Activated CD4-positive, alpha-beta T cell treated with anti-CD3 and anti-CD28 coated beads for 36 hours (primary cell): Measurements from ENCODE around the gene PUM1. TPM values are rescaled to one million over a fixed set of nuclear protein-coding genes. Genes with fewer than 3 reads are reported as not detected.
"Not testable (repeated sequence)": the region's sequence is repeated elsewhere in the genome, so short reads cannot be mapped to it uniquely, and the experiment has no call there.

Experiments
- ATAC-seq: fragments of 200-7000 bp; cut with Tn5 transposase; one replicate; pipeline ENCODE4 v1.10.0; 2021; ENCODE audit warnings: mild to moderate bottlenecking, moderate library complexity
- CTCF ChIA-PET: fragments of 350-600 bp; sonication (Branson Sonifier 250); formaldehyde crosslinking; loops from one replicate; lab custom pipeline; 2021; ENCODE audit warnings: antibody characterized with exemption; lab: Charles Lee
- POLR2A ChIA-PET: fragments of 350-600 bp; sonication (Branson Sonifier 250); formaldehyde crosslinking; loops from one replicate; lab custom pipeline; 2021; ENCODE audit warnings: antibody characterized with exemption, inconsistent platforms; lab: Charles Lee
- DNase-seq: peaks from one replicate; pipeline ENCODE4 v3.0.0-alpha.2; 2020
- H3K27ac Mint-ChIP-seq: one replicate; pipeline ENCODE4 v1.8.0; 2021; ENCODE audit warnings: mixed read lengths
- H3K27me3 Mint-ChIP-seq: one replicate; pipeline ENCODE4 v1.8.0; 2021; ENCODE audit warnings: mixed read lengths
- H3K36me3 Mint-ChIP-seq: one replicate; pipeline ENCODE4 v1.8.0; 2021; ENCODE audit warnings: low read depth, mixed read lengths
- H3K4me1 Mint-ChIP-seq: one replicate; pipeline ENCODE4 v1.8.0; 2021; ENCODE audit warnings: mixed read lengths
- H3K4me3 Mint-ChIP-seq: one replicate; pipeline ENCODE4 v1.8.0; 2021; ENCODE audit warnings: mild to moderate bottlenecking, moderate library complexity, mixed read lengths
- H3K9me3 Mint-ChIP-seq: one replicate; pipeline ENCODE4 v1.8.0; 2021; ENCODE audit warnings: low read depth, mixed read lengths
- intact Hi-C, 2 experiments: fragments of 100-400 bp; cut with DNase I in 1 of 2; cut with micrococcal nuclease in 1 of 2; formaldehyde crosslinking; loops; one replicate each; pipeline versions ENCODE4 v1.14.2 to v1.15.1; 2022 to 2024; cut with DNase I, micrococcal nuclease
- total RNA-seq, 2 experiments: library from RNA; stranded (reverse); gene quantifications; one replicate each; pipeline ENCODE4 v1.2.3, GENCODE V29; 2021

PUM1 gene
- total RNA-seq, 2 experiments from 2014 or later = 87.1 to 91.4 TPM

DNA sequence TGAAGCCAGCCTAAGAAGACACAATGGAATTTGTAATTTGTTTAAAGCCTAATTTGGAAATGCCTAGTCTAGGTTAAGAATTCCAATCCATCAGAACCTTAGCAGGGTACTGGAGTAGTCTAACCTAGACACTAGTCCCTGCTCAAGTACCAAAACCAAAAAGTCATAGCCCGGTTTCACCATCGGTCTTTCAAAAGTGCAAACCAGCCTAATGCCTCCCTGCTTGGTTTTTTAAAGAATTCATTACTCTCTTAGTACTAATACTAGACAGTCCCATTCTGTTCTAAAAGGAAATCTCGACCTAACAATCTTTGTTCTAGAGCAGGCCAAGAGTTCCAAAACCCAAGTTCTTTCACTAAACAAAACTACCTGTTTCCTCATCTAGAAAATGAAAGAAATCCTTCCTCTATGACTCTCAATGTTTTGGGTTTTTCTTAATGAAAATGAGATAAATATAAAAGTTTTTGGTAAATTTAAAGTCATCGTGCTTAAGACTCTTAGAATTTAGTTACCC is 2.6 kb downstream of the PUM1 start:
- DNase-seq = no peak
- Mint-ChIP-seq H3K27me3 (no peaks in the 10 kb centered on the region), H3K36me3 (peaks cover 45% of the 10 kb centered on the region), H3K4me1 (peaks cover 43% of the 10 kb centered on the region), H3K4me3 (peak overlapping the region; percentile 92), H3K9me3 (no peaks in the 10 kb centered on the region), H3K27ac (peak overlapping the region; percentile 83)
- POLR2A ChIA-PET = interaction anchor here (0.7 to 3.4 kb wide), 3 partner anchors 23 to 53 kb away, joined by 4 to 19 read pairs (median 4); no protein-coding TSS in a partner anchor
- CTCF ChIA-PET = interaction anchor here (1.5 kb wide), 1 partner anchor 42 kb away, joined by 4 read pairs; no protein-coding TSS in a partner anchor
- ATAC-seq = no peak
- intact Hi-C loops = loop anchor here (5.0 to 10.0 kb wide), 5 partner anchors 36 to 1828 kb away; partner anchors contain the start of genes ADGRB2 (in 1 of the 2), LAPTM5 (in 1 of the 2), MECR (in 1 of the 2) and PTPRU (in 1 of the 2)

DNA sequence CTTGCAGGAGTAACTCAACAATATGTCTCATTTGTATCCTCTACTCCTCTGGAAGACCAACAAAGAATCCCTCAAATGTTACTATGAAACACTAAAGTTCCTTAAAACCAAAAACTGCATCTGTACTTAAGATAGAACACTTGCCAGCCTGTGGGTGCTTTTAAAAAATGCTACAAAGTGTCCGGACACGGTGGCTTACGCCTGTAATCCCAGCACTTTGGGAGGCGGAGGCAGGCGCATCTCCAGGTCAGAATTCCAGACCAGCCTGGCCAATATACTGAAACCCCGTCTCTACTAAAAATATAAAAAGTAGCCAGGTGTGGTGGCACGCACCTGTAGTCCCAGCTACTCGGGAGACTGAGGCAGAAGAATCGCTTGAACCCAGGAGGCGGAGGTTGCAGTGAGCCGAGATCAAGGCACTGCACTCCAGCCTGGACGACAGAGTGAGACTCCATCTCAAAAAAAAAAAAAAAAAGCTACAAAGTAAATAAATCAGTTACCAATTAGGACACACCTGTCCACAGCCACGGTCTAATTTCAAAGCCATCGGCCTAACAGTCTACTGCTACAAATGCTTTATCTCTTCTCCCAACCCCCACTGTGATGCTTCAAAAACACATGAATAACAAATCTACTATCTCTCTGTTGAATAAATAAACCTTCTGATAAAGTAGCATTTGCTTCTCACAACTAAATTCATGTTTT is 3.2 kb downstream of the PUM1 start:
- CTCF ChIA-PET = interaction anchor here (0.9 kb wide), 1 partner anchor 49 kb away, joined by 4 read pairs; no protein-coding TSS in a partner anchor
- peaks cover 47% of the 10 kb centered on the region for H3K4me1 Mint-ChIP-seq
- DNase-seq, ATAC-seq, H3K9me3 Mint-ChIP-seq, H3K27me3 Mint-ChIP-seq: not testable (repeated sequence)
- intact Hi-C loops = loop anchor here (5.0 to 10.0 kb wide), 5 partner anchors 35 to 1828 kb away; partner anchors contain the start of genes ADGRB2 (in 1 of the 2), LAPTM5 (in 1 of the 2), MECR (in 1 of the 2) and PTPRU (in 1 of the 2)
- POLR2A ChIA-PET = interaction anchor here (0.8 to 1.0 kb wide), 2 partner anchors 41 to 52 kb away, joined by 3 to 7 read pairs; no protein-coding TSS in a partner anchor
- peak overlapping the region; percentile 92 for H3K4me3 Mint-ChIP-seq
- H3K36me3 Mint-ChIP-seq = peaks cover 49% of the 10 kb centered on the region
- H3K27ac Mint-ChIP-seq = peak overlapping the region; percentile 83

DNA sequence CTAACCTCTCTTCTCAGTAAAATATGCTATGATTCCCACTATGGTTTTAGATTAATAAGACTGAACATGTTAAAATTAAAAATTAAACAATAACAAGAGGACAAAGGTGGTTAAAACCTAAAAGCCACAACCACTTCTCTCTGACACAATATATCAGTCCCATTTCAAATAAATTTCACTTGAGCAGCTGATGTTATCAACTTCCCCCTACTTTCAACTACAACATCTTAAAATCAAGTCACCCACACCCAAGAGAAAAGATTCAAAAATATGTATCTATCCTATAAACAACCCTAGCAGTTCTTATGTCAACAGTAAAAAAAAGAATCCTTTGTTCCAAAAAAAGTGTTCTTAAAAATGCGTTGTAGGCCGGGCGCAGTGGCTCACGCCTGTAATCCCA is 7.5 kb downstream of the PUM1 start:
- H3K36me3 Mint-ChIP-seq = peaks cover 51% of the 10 kb centered on the region
- peak overlapping the region; percentile 28 for H3K4me3 Mint-ChIP-seq
- intact Hi-C loops = no loop called here
- no peak for ATAC-seq
- ChIA-PET POLR2A (no interaction called here), CTCF (no interaction called here)
- no peaks in the 10 kb centered on the region for H3K27me3 Mint-ChIP-seq
- peak overlapping the region; percentile 83 for H3K27ac Mint-ChIP-seq
- no peak for DNase-seq
- H3K4me1 Mint-ChIP-seq = peaks cover 73% of the 10 kb centered on the region
- no peaks in the 10 kb centered on the region for H3K9me3 Mint-ChIP-seq

DNA sequence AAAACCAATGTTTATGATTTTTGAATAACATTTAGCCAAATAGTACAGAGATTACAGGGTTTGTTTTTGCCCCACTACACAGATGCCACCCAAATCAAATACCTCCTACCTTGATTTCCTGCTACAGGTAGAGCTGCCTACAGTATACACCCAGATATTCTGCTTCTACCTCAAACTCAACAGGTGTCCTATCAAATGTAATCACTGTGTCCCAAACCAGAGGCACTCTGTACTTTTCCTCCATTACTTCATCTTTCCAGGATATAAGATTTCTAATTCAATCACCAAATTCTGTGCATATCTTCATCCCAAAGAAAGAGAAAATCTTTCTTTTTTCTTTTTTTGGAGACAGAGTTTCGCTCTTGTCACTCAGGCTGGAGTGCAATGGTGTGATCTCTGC is 9.6 kb downstream of the PUM1 start:
- peaks cover 50% of the 10 kb centered on the region for H3K36me3 Mint-ChIP-seq
- POLR2A ChIA-PET = interaction anchor here (0.6 to 0.7 kb wide), 4 partner anchors 9 to 375 kb away, joined by 3 to 10 read pairs (median 5); no protein-coding TSS in a partner anchor
- H3K4me1 Mint-ChIP-seq = peaks cover 65% of the 10 kb centered on the region

DNA sequence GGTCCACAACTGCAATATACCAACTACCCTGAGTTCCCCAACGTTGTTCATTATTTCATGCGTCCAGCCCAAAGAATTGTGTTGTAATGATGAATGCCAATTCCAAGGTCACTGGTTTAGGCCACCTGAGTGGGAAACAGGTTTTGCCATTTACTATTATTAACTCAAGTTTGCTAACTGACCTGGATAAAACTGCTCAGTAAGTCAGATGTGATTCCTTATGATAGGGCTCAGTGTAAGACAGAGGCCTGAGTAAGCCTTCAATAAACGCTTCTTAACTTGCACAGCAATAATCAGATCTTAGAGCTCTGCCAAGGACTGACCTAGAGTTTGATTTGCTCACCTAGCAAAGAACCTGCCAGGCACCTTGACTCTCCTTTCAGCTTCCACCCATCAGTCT is 10.0 kb downstream of the PUM1 start:
- no peak for ATAC-seq
- no peak for DNase-seq
- Mint-ChIP-seq H3K9me3 (no peaks in the 10 kb centered on the region), H3K4me3 (no peak overlapping the region), H3K36me3 (peaks cover 52% of the 10 kb centered on the region), H3K4me1 (peaks cover 65% of the 10 kb centered on the region), H3K27me3 (no peaks in the 10 kb centered on the region), H3K27ac (peak overlapping the region; percentile 74)
- intact Hi-C loops = no loop called here
- CTCF ChIA-PET = no interaction called here
- POLR2A ChIA-PET = interaction anchor here (0.6 kb wide), 1 partner anchor 107 kb away, joined by 3 read pairs; no protein-coding TSS in a partner anchor

More for the DNA sequence above, 9.6 kb downstream of the PUM1 start:
- H3K9me3 Mint-ChIP-seq = no peaks in the 10 kb centered on the region
- no peak overlapping the region for H3K4me3 Mint-ChIP-seq
- DNase-seq (no peak), ATAC-seq (no peak)
- CTCF ChIA-PET = no interaction called here
- intact Hi-C loops = no loop called here
- H3K27me3 Mint-ChIP-seq = no peaks in the 10 kb centered on the region
- H3K27ac Mint-ChIP-seq = peak overlapping the region; percentile 74

DNA sequence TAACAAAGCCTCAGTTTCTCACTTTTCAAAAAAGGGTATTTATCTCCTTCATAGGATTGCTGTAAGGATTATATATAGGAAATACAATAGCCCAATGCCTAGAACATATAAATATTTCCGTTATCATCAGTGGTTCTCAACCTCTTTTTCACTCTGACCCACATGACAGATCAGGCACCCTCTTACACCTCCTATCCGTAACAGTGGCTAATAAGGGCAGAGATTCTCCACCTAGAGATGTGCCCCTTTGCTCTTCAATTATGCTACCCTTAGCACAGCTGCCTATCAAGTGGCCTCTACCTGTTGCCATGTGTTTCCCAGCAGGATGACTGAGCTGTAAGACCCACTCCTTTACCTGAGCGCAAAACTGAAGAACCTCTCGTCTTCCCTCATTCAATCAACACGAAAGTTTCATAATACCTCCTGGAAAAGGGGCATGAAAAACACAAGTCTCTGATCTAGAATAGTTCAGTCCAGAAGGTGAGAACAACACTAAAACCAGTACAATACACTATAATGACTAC is 10.5 kb downstream of the PUM1 start:
- Mint-ChIP-seq H3K4me3 (no peak overlapping the region), H3K27me3 (no peaks in the 10 kb centered on the region), H3K27ac (peak overlapping the region; percentile 74), H3K4me1 (peaks cover 66% of the 10 kb centered on the region), H3K9me3 (no peaks in the 10 kb centered on the region), H3K36me3 (peaks cover 51% of the 10 kb centered on the region)
- DNase-seq (no peak), ATAC-seq (no peak)
- intact Hi-C loops = loop anchor here (1.0 to 5.0 kb wide), 3 partner anchors 10 to 308 kb away; partner anchors contain the start of gene PUM1 (in 2 of the 2)
- ChIA-PET CTCF (interaction anchor here (0.7 kb wide), 1 partner anchor 45 kb away, joined by 3 read pairs; no protein-coding TSS in a partner anchor), POLR2A (interaction anchor here (0.6 to 1.5 kb wide), 4 partner anchors 45 to 526 kb away, joined by 3 to 6 read pairs (median 4); no protein-coding TSS in a partner anchor)

DNA sequence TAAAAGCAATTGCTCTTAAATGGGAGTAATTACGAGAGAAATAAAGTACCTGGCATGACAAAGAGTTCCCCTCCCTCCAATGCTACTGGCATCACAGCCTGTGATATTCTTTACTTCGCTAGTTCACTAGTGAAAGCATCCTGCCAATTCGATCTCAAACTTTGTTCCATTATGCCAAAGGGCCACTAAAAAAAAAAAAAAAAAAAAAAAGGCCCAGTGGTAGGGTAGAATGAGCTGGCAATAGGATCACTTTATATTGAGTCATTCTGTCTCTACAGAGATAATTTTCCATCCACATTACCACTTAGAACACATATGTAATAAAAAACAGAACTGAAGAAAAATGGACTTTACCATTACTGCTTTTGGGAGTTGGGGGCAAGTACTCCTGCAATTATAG is 11.2 kb downstream of the PUM1 start:
- H3K9me3 Mint-ChIP-seq = no peaks in the 10 kb centered on the region
- H3K4me3 Mint-ChIP-seq = no peak overlapping the region
- ChIA-PET POLR2A (interaction anchor here (0.6 to 1.5 kb wide), 4 partner anchors 45 to 527 kb away, joined by 3 to 6 read pairs (median 4); no protein-coding TSS in a partner anchor), CTCF (interaction anchor here (0.7 kb wide), 1 partner anchor 45 kb away, joined by 3 read pairs; no protein-coding TSS in a partner anchor)
- no peaks in the 10 kb centered on the region for H3K27me3 Mint-ChIP-seq
- intact Hi-C loops = loop anchor here (1.0 to 5.0 kb wide), 3 partner anchors 11 to 307 kb away; partner anchors contain the start of gene PUM1 (in 2 of the 2)
- peak; percentile 21 for DNase-seq
- ATAC-seq = peak; percentile 79
- H3K4me1 Mint-ChIP-seq = peaks cover 63% of the 10 kb centered on the region
- H3K36me3 Mint-ChIP-seq = peaks cover 49% of the 10 kb centered on the region
- H3K27ac Mint-ChIP-seq = peak overlapping the region; percentile 74

DNA sequence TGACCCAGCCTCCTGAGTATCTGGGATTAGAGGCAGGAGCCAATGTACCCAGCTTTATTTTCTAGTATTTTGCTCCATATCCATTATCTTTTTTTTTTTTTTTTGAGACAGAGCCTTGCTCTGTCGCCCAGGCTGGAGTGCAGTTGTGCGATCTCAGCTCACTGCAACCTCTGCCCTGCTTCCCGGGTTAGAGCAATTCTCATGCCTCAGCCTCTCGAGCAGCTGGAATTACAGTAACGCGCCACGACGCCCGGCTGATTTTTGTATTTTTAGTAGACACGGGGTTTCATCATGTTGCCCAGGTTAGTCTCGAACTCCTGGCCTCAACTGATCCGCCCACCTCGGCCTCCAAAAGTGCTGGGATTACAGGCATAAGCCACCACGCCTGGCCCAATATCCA is 12.9 kb downstream of the PUM1 start:
- H3K27ac Mint-ChIP-seq, POLR2A ChIA-PET: not testable (repeated sequence)
- intact Hi-C loops = loop anchor here in 1 of 2 experiments (5.0 kb wide), 1 partner anchor 305 kb away; no protein-coding TSS in a partner anchor

DNA sequence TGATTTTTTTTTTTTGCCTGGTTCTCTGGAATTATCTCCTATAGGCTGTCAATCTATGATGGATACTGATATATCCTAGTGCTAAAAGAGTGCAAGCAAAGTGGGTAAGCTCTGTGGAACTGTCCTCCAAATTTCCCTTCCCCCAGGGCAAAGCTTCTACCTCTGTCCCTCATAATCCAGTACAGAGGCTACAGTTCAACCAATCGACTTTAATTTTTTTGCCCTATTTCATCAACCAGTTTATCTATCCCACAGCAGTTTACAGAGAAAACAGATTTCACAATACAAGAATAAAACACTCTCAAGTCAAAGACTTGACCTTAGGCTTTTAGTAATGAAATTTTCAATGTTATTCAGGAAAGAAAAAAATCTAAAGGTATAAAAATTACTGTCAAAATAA is 13.9 kb downstream of the PUM1 start:
- intact Hi-C loops = loop anchor here in 1 of 2 experiments (2.0 to 5.0 kb wide), 2 partner anchors 21 to 304 kb away; no protein-coding TSS in a partner anchor
- DNase-seq = no peak
- Mint-ChIP-seq H3K4me1 (peaks cover 53% of the 10 kb centered on the region), H3K9me3 (no peaks in the 10 kb centered on the region), H3K27ac (peak overlapping the region; percentile 13), H3K27me3 (no peaks in the 10 kb centered on the region), H3K36me3 (peaks cover 44% of the 10 kb centered on the region), H3K4me3 (no peak overlapping the region)
- ATAC-seq = no peak
- ChIA-PET CTCF (interaction anchor here (1.0 kb wide), 1 partner anchor 247 kb away, joined by 5 read pairs; no protein-coding TSS in a partner anchor), POLR2A (no interaction called here)

More for the DNA sequence above, 12.9 kb downstream of the PUM1 start:
- H3K4me3 Mint-ChIP-seq, CTCF ChIA-PET, H3K9me3 Mint-ChIP-seq, DNase-seq, ATAC-seq, H3K27me3 Mint-ChIP-seq: not testable (repeated sequence)
- Mint-ChIP-seq H3K36me3 (peaks cover 35% of the 10 kb centered on the region), H3K4me1 (peaks cover 50% of the 10 kb centered on the region)

DNA sequence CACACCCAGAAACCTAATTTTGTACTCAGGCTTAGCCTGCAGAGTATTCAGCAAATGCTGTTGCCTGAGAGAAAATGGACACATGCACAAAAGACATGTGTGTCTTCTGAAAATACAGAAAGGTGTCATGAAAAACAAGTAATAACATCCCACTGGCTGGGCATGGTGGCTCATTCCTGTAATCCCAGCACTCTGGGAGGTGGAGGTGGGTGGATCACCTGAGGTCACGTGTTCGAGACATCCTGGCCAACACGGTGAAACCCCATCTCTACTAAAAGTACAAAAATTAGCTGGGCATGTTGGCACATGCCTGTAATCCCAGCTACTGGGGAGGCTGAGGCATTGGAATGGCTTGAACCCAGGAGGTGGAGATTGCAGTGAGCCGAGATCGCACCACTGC is 18.0 kb downstream of the PUM1 start:
- Mint-ChIP-seq H3K4me1 (peaks cover 37% of the 10 kb centered on the region), H3K36me3 (peaks cover 46% of the 10 kb centered on the region)
- ATAC-seq, intact Hi-C loops, H3K27ac Mint-ChIP-seq, H3K27me3 Mint-ChIP-seq, H3K9me3 Mint-ChIP-seq, H3K4me3 Mint-ChIP-seq, DNase-seq, POLR2A ChIA-PET: not testable (repeated sequence)
- CTCF ChIA-PET = interaction anchor here (0.7 kb wide), 1 partner anchor 40 kb away, joined by 4 read pairs; no protein-coding TSS in a partner anchor

DNA sequence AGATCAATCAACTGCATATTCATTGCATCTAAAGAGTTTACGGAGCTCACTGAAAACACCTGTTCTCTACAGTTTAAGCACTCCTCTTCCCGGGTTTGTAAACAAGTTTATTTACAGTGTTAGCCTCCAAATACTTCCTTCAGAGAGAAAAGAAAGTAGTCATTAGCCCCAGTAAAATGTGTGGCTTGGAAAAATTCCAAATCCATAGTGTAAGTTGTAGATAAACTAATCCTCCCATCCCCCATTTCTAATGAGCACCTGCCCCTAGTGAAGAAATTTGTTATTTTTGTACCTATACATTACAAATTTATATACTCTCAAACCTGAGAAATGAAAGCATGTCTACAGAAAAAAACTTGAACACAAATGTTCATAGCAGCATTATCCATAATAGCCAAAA is 21.9 kb downstream of the PUM1 start:
- peaks cover 49% of the 10 kb centered on the region for H3K36me3 Mint-ChIP-seq
- H3K4me3 Mint-ChIP-seq = no peak overlapping the region
- ChIA-PET CTCF (no interaction called here), POLR2A (no interaction called here)
- no peak overlapping the region for H3K27ac Mint-ChIP-seq
- no peak for ATAC-seq
- peaks cover 37% of the 10 kb centered on the region for H3K4me1 Mint-ChIP-seq
- no peaks in the 10 kb centered on the region for H3K27me3 Mint-ChIP-seq
- DNase-seq = no peak
- intact Hi-C loops = no loop called here
- no peaks in the 10 kb centered on the region for H3K9me3 Mint-ChIP-seq
